A673 (cell line): ENCODE measurements around the gene CEND1. TPM values are rescaled to one million over a fixed set of nuclear protein-coding genes. Genes with fewer than 3 reads are reported as not detected.

Source experiments
- BruUV-seq: library from RNA; stranded (reverse); fragments of 400-500 nt; replicated peaks from 2 replicates; lab custom pipeline; 2021; lab: Mats Ljungman, UMichigan
- CTCF ChIA-PET: fragments of 300-600 bp; sonication (Branson Sonifier 250); formaldehyde crosslinking; loops from one replicate; lab custom pipeline; 2022; ENCODE audit warnings: antibody characterized with exemption; lab: Charles Lee
- POLR2A ChIA-PET: fragments of 300-600 bp; sonication (Branson Sonifier 250); formaldehyde crosslinking; loops from one replicate; lab custom pipeline; 2022; ENCODE audit warnings: antibody characterized with exemption; ENCODE audit not compliant: low non-redundant PET; lab: Charles Lee
- DNase-seq: peaks from one replicate; pipeline ENCODE4 v3.0.0-alpha.2; 2015; ENCODE audit warnings: low spot score
- H3K27ac ChIP-seq: fragments of 200-600 bp; sonication (generic); 2 replicates; pipeline ENCODE4 v1.5.1; 2016; ENCODE audit warnings: mixed run types, low read depth, mild to moderate bottlenecking, mixed read lengths, antibody characterized with exemption, low read length; ENCODE audit not compliant: poor library complexity, severe bottlenecking
- H3K27me3 ChIP-seq: fragments of 200-600 bp; sonication (generic); replicated peaks from 2 replicates; pipeline ENCODE4 v1.6.1; 2017; ENCODE audit warnings: mixed run types, low read depth, mild to moderate bottlenecking, mixed read lengths, antibody characterized with exemption, low read length; ENCODE audit not compliant: insufficient read depth, poor library complexity
- H3K36me3 ChIP-seq: fragments of 200-600 bp; sonication (generic); 2 replicates; pipeline ENCODE4 v1.6.1; 2016; ENCODE audit warnings: mixed run types, mild to moderate bottlenecking, mixed read lengths, antibody characterized with exemption, low read length; ENCODE audit not compliant: insufficient read depth, poor library complexity, severe bottlenecking
- H3K4me1 ChIP-seq: fragments of 200-600 bp; sonication (generic); 2 replicates; pipeline ENCODE4 v1.6.1; 2017; ENCODE audit warnings: mixed run types, mild to moderate bottlenecking, mixed read lengths, antibody characterized with exemption, low read length; ENCODE audit not compliant: insufficient read depth, poor library complexity, severe bottlenecking
- H3K4me3 ChIP-seq: fragments of 200-600 bp; sonication (generic); 2 replicates; pipeline ENCODE4 v1.5.1; 2016; ENCODE audit warnings: low read depth, mixed run types, mild to moderate bottlenecking, mixed read lengths, low read length; ENCODE audit not compliant: poor library complexity, severe bottlenecking
- H3K9me3 ChIP-seq: fragments of 200-600 bp; sonication (generic); 2 replicates; pipeline ENCODE4 v1.6.1; 2016; ENCODE audit warnings: mixed run types, low read depth, mild to moderate bottlenecking, mixed read lengths, antibody characterized with exemption, low read length; ENCODE audit not compliant: poor library complexity, severe bottlenecking
- CTCF ChIP-seq: fragments of 300-800, 200-600 bp; sonication (generic); conservative IDR thresholded peaks from 2 replicates; pipeline ENCODE4 v1.5.1; 2017; ENCODE audit warnings: low read depth, mild to moderate bottlenecking, antibody characterized with exemption, low read length, moderate library complexity, mixed read lengths
- EZH2 ChIP-seq: fragments of 200-600 bp; sonication (generic); IDR thresholded peaks from 2 replicates; pipeline ENCODE4 v1.6.1; 2017; ENCODE audit warnings: borderline replicate concordance, low read depth, mild to moderate bottlenecking, mixed read lengths, antibody characterized with exemption, low read length; ENCODE audit not compliant: poor library complexity, severe bottlenecking
- intact Hi-C: fragments of 100-400 bp; cut with micrococcal nuclease; formaldehyde crosslinking; loops from one replicate; pipeline ENCODE4 v1.10.0; 2022; ENCODE audit not compliant: unreplicated experiment
- total RNA-seq: library from RNA; stranded (reverse); gene quantifications from 2 replicates; pipeline ENCODE4 v1.2.3, GENCODE V29; 2021

CEND1 gene
- total RNA-seq, 1 experiment from 2014 or later: 0.52 TPM

- no peaks in the 10 kb centered on the region for H3K9me3 ChIP-seq
- intact Hi-C loops: no loop called here
- H3K27ac ChIP-seq: no peak overlapping the region
- no peak for TF ChIP-seq CTCF
- TF ChIP-seq EZH2: no peak
- ChIA-PET POLR2A (no interaction called here), CTCF (no interaction called here)
- peaks cover 25% of the 10 kb centered on the region for H3K4me1 ChIP-seq
- no peaks in the 10 kb centered on the region for H3K27me3 ChIP-seq
- H3K4me3 ChIP-seq: peak overlapping the region; percentile 49
- BruUV-seq: no TSS peak
- no peak for DNase-seq
- H3K36me3 ChIP-seq: peaks cover 3% of the 10 kb centered on the region
Measured at GRCh38 chr11:831118-831864, 41.4 kb upstream of the CEND1 start.

GRCh38 chr11:830295-831117 is 40.6 kb upstream of the CEND1 start:
- no TSS peak for BruUV-seq
- POLR2A ChIA-PET: no interaction called here
- intact Hi-C loops: no loop called here
- Histone ChIP-seq H3K4me1 (peaks cover 25% of the 10 kb centered on the region), H3K9me3 (no peaks in the 10 kb centered on the region), H3K36me3 (no peaks in the 10 kb centered on the region), H3K27ac (no peak overlapping the region), H3K4me3 (peak overlapping the region; percentile 49), H3K27me3 (no peaks in the 10 kb centered on the region)
- TF ChIP-seq CTCF (no peak), EZH2 (no peak)
- CTCF ChIA-PET: no interaction called here
- peak; percentile 86 for DNase-seq

- Histone ChIP-seq H3K36me3 (peaks cover 3% of the 10 kb centered on the region), H3K27ac (no peak overlapping the region), H3K27me3 (no peaks in the 10 kb centered on the region), H3K9me3 (no peaks in the 10 kb centered on the region), H3K4me1 (peaks cover 25% of the 10 kb centered on the region), H3K4me3 (peak overlapping the region; percentile 49)
- TF ChIP-seq CTCF (no peak), EZH2 (no peak)
- ChIA-PET POLR2A (no interaction called here), CTCF (no interaction called here)
- no TSS peak for BruUV-seq
- no peak for DNase-seq
- intact Hi-C loops: no loop called here
Measured at GRCh38 chr11:829847-830294, 40.0 kb upstream of the CEND1 start.
